ENCODE measurements around the gene KIAA1958.

Gene KIAA1958

GRCh38 chr9:112552229-112553056 lies 65.8 kb downstream of the KIAA1958 start:
- DNase-seq (ENCODE audit: insufficient read length, low spot score) (no peak), FAIRE-seq (no peak)

- DNase-seq (ENCODE audit: insufficient read length, low spot score) (no peak), FAIRE-seq (no peak)
Measured at GRCh38 chr9:112553256-112553826, 66.7 kb downstream of the KIAA1958 start.

GRCh38 chr9:112554516-112554915 lies 67.9 kb downstream of the KIAA1958 start:
- no peak for FAIRE-seq
- DNase-seq (ENCODE audit: insufficient read length, low spot score) = no peak

- FAIRE-seq (no peak), DNase-seq (ENCODE audit: insufficient read length, low spot score) (no peak)
Measured at GRCh38 chr9:112555101-112555643, 68.5 kb downstream of the KIAA1958 start.

GRCh38 chr9:112555844-112556482 lies 69.3 kb downstream of the KIAA1958 start:
- FAIRE-seq (no peak), DNase-seq (ENCODE audit: insufficient read length, low spot score) (no peak)

- FAIRE-seq (no peak), DNase-seq (ENCODE audit: insufficient read length, low spot score) (no peak)
Measured at GRCh38 chr9:112556497-112557442, 70.1 kb downstream of the KIAA1958 start.

GRCh38 chr9:112558476-112558875 lies 71.8 kb downstream of the KIAA1958 start:
- no peak for FAIRE-seq

GRCh38 chr9:112558978-112559377 lies 72.4 kb downstream of the KIAA1958 start:
- DNase-seq (ENCODE audit: insufficient read length, low spot score) = no peak
- no peak for FAIRE-seq

More at GRCh38 chr9:112558476-112558875, 71.8 kb downstream of the KIAA1958 start:
- no peak for DNase-seq (ENCODE audit: insufficient read length, low spot score)

- no peak for DNase-seq (ENCODE audit: insufficient read length, low spot score)
- no peak for FAIRE-seq
Measured at GRCh38 chr9:112559629-112560413, 73.2 kb downstream of the KIAA1958 start.

- no peak for DNase-seq (ENCODE audit: insufficient read length, low spot score)
- no peak for FAIRE-seq
Measured at GRCh38 chr9:112562235-112562958, 75.8 kb downstream of the KIAA1958 start.

- DNase-seq (ENCODE audit: insufficient read length, low spot score) (no peak), FAIRE-seq (no peak)
Measured at GRCh38 chr9:112569186-112569585, 82.6 kb downstream of the KIAA1958 start.

GRCh38 chr9:112570671-112571167 lies 84.1 kb downstream of the KIAA1958 start:
- DNase-seq (ENCODE audit: insufficient read length, low spot score) = no peak
- FAIRE-seq = no peak

- DNase-seq (ENCODE audit: insufficient read length, low spot score) (no peak), FAIRE-seq (no peak)
Measured at GRCh38 chr9:112571624-112572355, 85.2 kb downstream of the KIAA1958 start.

- DNase-seq (ENCODE audit: insufficient read length, low spot score) (no peak), FAIRE-seq (no peak)
Measured at GRCh38 chr9:112572416-112572815, 85.8 kb downstream of the KIAA1958 start.

- FAIRE-seq (no peak), DNase-seq (ENCODE audit: insufficient read length, low spot score) (no peak)
Measured at GRCh38 chr9:112574008-112574407, 87.4 kb downstream of the KIAA1958 start.

GRCh38 chr9:112575107-112575506 lies 88.5 kb downstream of the KIAA1958 start:
- FAIRE-seq = no peak
- no peak for DNase-seq (ENCODE audit: insufficient read length, low spot score)

GRCh38 chr9:112581469-112582176 lies 95.0 kb downstream of the KIAA1958 start:
- DNase-seq (ENCODE audit: insufficient read length, low spot score) (no peak), FAIRE-seq (no peak)
